Right lobe of liver (tissue), 6 donors: ENCODE measurements around the gene FOXP1. TPM values are rescaled to one million over a fixed set of nuclear protein-coding genes. Genes with fewer than 3 reads are reported as not detected.
A peak's percentile ranks its signal among the peaks of the same experiment; 100 is the strongest.

ENCODE experiments used
- ATAC-seq, 4 donors: fragments of 200-7000 bp; cut with Tn5 transposase; one replicate each; pipeline ENCODE4 v1.9.1; 2020; ENCODE audit warnings: mild to moderate bottlenecking in 4 of 4, moderate library complexity in 4 of 4
- DNase-seq, 3 donors: peaks; one replicate each; pipeline ENCODE4 v3.0.0-alpha.2; 2020
- H3K27ac ChIP-seq, 3 donors: fragments of 200-600 bp; one replicate each; pipeline ENCODE4 v1.8.0; 2022
- H3K27me3 ChIP-seq, 2 donors: fragments of 200-600 bp; one replicate each; pipeline ENCODE4 v1.8.0; 2022
- H3K36me3 ChIP-seq, 4 donors: fragments of 200-600 bp; sonication (generic) in 1 of 4; one replicate each; pipeline versions ENCODE4 v1.5.1 to v1.8.0; 2017 to 2022; ENCODE audit warnings: control low read depth in 1 of 4
- H3K4me1 ChIP-seq, 4 donors: fragments of 200-600 bp; sonication (generic) in 1 of 4; one replicate each; pipeline versions ENCODE4 v1.5.1 to v1.8.0; 2017 to 2022; ENCODE audit warnings: control low read depth in 1 of 4
- H3K4me3 ChIP-seq, 3 donors: fragments of 200-600 bp; one replicate each; pipeline ENCODE4 v1.8.0; 2022
- H3K9me3 ChIP-seq, 4 donors: fragments of 200-600 bp; sonication (generic) in 1 of 4; one replicate each; pipeline versions ENCODE4 v1.5.1 to v1.8.0; 2017 to 2022; ENCODE audit warnings: control low read depth in 1 of 4
- POLR2A ChIP-seq: fragments of 450-650 bp; IDR thresholded peaks from one replicate; pipeline ENCODE4 v1.6.1; 2017; ENCODE audit warnings: antibody characterized with exemption, mild to moderate bottlenecking
- WGBS: methylation state at CpG from one replicate; pipeline ENCODE4 v1.1.6; 2018; ENCODE audit warnings: low coverage, low lambda C conversion rate; ENCODE audit not compliant: insufficient coverage; ENCODE audit errors: missing lambda C conversion rate; 5-methylcytosine and 5-hydroxymethylcytosine counted together
- intact Hi-C, 2 donors: fragments of 100-400 bp; cut with DNase I; formaldehyde crosslinking; loops; one replicate each; pipeline versions ENCODE4 v1.11.2 to v1.14.1; 2022
- total RNA-seq, 6 experiments: library from RNA; depleted of rRNA in 2 of 6; stranded (reverse); fragments of >200 nt in 2 of 6; fragmentation: NEBNext Ultra II Directional in 3 of 6; extraction: Animal tissue kit (Norgen Biotek cat#: 25700) in 3 of 6; gene quantifications; one replicate each; pipeline versions ENCODE4 v1.1.0 to v1.2.4, GENCODE V29; 2016 to 2023
- TF ChIP-seq, protein P1 (sequence below), 4 donors: fragments of 200-600 bp in 3 of 4; fragments of 450-650 bp in 1 of 4; IDR thresholded peaks; one replicate each; pipeline versions ENCODE4 v1.5.1 to v1.8.0; 2016 to 2022; ENCODE audit warnings: antibody characterized with exemption in 4 of 4, mild to moderate bottlenecking in 2 of 4
- donor health status: DM: no; HTN: yes; CAD: no.
- donor health status: DM: no; HTN: no; CAD: no.
- donor health status: DM: no; HTN: no; CAD: no.
- donor health status: DM: no; HTN: yes; CAD: no.
- donor health status: DM: no; HTN: yes; CAD: no.

FOXP1 gene
- total RNA-seq, 6 experiments from 2014 or later = 26.7 to 47.7 (median 35.2) TPM

DNA sequence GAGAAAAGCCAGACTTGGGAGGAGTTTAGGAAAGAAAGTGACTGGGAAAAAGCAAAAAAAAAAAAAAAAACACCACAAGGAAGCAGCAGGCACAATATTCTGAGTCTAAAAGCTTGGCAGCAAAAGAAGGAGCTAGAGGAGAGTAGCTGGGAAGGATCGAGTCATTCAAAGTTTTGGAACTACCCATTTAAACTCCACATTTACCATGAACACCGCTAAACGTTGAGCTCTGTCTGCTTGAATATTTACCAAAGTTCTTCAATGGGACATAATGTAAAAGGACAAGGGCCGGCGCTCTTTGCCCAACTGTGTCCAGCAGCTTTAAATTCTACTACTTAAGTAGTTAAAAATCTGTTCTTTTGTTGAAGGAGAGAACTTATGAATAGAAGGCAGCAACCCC is 481.9 kb downstream of the FOXP1 start:
- peaks cover 0 to 21% (median 3%) of the 10 kb centered on the region in 4 donors for H3K4me1 ChIP-seq
- TF ChIP-seq POLR2A = no peak
- TF ChIP-seq, protein P1, sequence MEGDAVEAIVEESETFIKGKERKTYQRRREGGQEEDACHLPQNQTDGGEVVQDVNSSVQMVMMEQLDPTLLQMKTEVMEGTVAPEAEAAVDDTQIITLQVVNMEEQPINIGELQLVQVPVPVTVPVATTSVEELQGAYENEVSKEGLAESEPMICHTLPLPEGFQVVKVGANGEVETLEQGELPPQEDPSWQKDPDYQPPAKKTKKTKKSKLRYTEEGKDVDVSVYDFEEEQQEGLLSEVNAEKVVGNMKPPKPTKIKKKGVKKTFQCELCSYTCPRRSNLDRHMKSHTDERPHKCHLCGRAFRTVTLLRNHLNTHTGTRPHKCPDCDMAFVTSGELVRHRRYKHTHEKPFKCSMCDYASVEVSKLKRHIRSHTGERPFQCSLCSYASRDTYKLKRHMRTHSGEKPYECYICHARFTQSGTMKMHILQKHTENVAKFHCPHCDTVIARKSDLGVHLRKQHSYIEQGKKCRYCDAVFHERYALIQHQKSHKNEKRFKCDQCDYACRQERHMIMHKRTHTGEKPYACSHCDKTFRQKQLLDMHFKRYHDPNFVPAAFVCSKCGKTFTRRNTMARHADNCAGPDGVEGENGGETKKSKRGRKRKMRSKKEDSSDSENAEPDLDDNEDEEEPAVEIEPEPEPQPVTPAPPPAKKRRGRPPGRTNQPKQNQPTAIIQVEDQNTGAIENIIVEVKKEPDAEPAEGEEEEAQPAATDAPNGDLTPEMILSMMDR (IDR thresholded peaks at IDR 0.05) = no peak
- no peak overlapping the region for H3K4me3 ChIP-seq
- ATAC-seq = no peak
- no peaks in the 10 kb centered on the region for H3K36me3 ChIP-seq
- no peaks in the 10 kb centered on the region for H3K27me3 ChIP-seq
- peak overlapping the region in 1 of 3 donors; percentile 29 for H3K27ac ChIP-seq
- intact Hi-C loops = no loop called here
- no peak for DNase-seq
- WGBS = 70% methylated on average over 5 of the region's 5 CpGs
- no peaks in the 10 kb centered on the region for H3K9me3 ChIP-seq

DNA sequence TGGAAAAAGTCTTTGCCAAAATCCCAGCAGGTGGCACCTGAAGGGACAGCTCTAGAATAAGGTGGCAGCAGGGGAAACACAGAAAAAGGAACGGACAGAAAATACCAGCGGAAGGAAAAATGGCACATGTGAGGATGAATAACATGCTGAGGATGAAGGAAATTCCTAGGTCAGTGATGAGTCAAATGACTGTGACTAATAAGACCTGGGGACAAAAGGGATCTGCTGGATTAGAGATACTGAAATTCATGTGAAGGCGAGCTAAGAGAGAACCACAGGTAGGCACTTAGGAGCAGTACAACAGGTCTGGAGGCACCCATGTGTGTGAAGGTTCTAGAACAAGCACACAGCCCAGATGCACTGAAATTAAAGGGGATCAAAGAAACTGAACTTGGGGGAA is 482.5 kb downstream of the FOXP1 start:
- DNase-seq = no peak
- Histone ChIP-seq H3K9me3 (no peaks in the 10 kb centered on the region), H3K27me3 (no peaks in the 10 kb centered on the region), H3K27ac (no peak overlapping the region), H3K36me3 (no peaks in the 10 kb centered on the region), H3K4me1 (peaks cover 0 to 25% (median 3%) of the 10 kb centered on the region in 4 donors), H3K4me3 (no peak overlapping the region)
- intact Hi-C loops = no loop called here
- TF ChIP-seq, protein P1 (IDR thresholded peaks at IDR 0.05) = no peak
- no peak for TF ChIP-seq POLR2A
- 90% methylated on average over 3 of the region's 3 CpGs for WGBS
- no peak for ATAC-seq

DNA sequence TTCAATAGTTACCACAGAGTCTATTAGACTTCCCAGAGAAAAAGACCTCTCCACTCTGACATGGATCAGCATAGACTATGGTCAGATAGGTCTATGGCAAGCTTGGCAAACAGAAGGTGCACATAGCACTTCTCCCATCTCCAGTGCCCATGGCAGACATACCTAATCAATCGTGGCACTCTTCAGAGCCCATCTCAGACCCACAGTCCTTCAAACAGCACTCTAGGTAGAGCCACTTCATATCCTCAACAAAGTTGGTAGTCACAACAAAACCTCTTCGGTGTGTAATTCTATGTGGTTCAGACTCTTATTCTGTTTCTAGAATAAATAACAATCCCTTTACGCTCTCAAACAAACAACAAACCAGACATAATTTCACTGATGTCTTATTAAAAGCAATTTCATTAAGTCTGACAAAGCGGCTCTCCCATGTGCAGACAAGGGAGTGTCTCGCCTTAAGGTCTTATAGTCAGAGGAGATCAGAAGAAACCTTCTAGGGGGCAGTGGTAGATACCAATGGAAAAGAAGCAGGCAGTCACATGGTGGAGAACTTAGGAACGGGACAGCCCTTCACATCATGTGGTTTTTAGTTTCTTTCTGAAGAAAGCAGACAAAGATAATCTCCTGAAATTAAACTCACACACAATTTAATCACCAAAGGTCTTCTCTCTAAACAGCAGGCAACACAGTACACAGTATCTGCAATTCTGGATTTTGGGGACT is 483.4 kb downstream of the FOXP1 start:
- TF ChIP-seq, protein P1 (IDR thresholded peaks at IDR 0.05) = no peak
- no peak for TF ChIP-seq POLR2A
- intact Hi-C loops = no loop called here
- H3K27ac ChIP-seq = no peak overlapping the region
- peaks cover 0 to 30% (median 3%) of the 10 kb centered on the region in 4 donors for H3K4me1 ChIP-seq
- H3K4me3 ChIP-seq = no peak overlapping the region
- ATAC-seq (peak in 1 of 4 donors; percentile 6), DNase-seq (no peak)
- H3K27me3 ChIP-seq = no peaks in the 10 kb centered on the region
- WGBS = 64% methylated on average over 6 of the region's 6 CpGs
- no peaks in the 10 kb centered on the region for H3K9me3 ChIP-seq
- no peaks in the 10 kb centered on the region for H3K36me3 ChIP-seq

DNA sequence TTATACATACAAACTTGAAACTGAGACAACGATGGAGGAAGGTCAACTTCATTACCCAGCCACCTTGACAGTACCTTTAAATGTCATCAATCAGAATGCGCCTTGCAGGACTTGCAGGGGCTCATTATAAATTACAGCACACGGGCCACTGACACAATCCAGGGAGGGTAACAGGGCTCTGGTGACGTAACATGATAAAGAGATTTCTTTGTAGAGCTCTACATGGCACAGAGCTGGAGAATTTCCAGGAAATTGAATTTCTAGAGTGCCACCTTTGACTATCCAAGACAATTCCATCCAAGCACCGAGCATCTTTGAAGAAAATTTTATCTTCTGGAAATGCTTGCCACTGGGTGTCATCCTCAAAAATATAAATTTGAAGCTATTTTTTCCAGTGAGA is 486.0 kb downstream of the FOXP1 start:
- TF ChIP-seq, protein P1 (IDR thresholded peaks at IDR 0.05) = no peak
- TF ChIP-seq POLR2A = no peak
- 76% methylated on average over 4 of the region's 5 CpGs for WGBS
- intact Hi-C loops = no loop called here

More for the DNA sequence above, 486.0 kb downstream of the FOXP1 start:
- no peak overlapping the region for H3K4me3 ChIP-seq
- H3K36me3 ChIP-seq = no peaks in the 10 kb centered on the region
- H3K27me3 ChIP-seq = no peaks in the 10 kb centered on the region
- H3K27ac ChIP-seq = no peak overlapping the region
- no peak for DNase-seq
- H3K9me3 ChIP-seq = no peaks in the 10 kb centered on the region
- no peak for ATAC-seq
- H3K4me1 ChIP-seq = peaks cover 0 to 13% (median 0%) of the 10 kb centered on the region in 4 donors
